OCI-LY1 (cell line): Measurements from ENCODE around the gene ZCCHC7.
A peak's percentile ranks its signal among the peaks of the same experiment; 100 is the strongest.
"Not testable (repeated sequence)": the region's sequence is repeated elsewhere in the genome, so short reads cannot be mapped to it uniquely, and the experiment has no call there.

Experiments
- H2AFZ ChIP-seq: fragments of 200-600 bp; sonication (generic), shearing (Covaris generic); 2 replicates; pipeline ENCODE4 v1.6.0; 2014; ENCODE audit warnings: antibody characterized with exemption, mild to moderate bottlenecking, low read length
- H3F3A ChIP-seq: fragments of 200-600 bp; sonication (generic), shearing (Covaris generic); 2 replicates; pipeline ENCODE4 v1.6.0; 2014; ENCODE audit warnings: mild to moderate bottlenecking, antibody characterized with exemption, low read length, moderate library complexity; ENCODE audit not compliant: insufficient read depth
- H3K27ac ChIP-seq: fragments of 200-600 bp; sonication (generic); 2 replicates; pipeline ENCODE4 v1.5.1; 2014; ENCODE audit warnings: low read length, mixed run types, mild to moderate bottlenecking, low read depth; ENCODE audit not compliant: poor library complexity, severe bottlenecking
- H3K27me3 ChIP-seq: fragments of 200-600 bp; sonication (generic); 2 replicates; pipeline ENCODE4 v1.6.0; 2014; ENCODE audit warnings: antibody characterized with exemption, mild to moderate bottlenecking, low read length, moderate library complexity; ENCODE audit not compliant: insufficient read depth
- H3K36me3 ChIP-seq: fragments of 200-600 bp; sonication (generic); 2 replicates; pipeline ENCODE4 v1.6.1; 2014; ENCODE audit warnings: mild to moderate bottlenecking, antibody characterized with exemption, low read length, moderate library complexity, mixed read lengths; ENCODE audit not compliant: insufficient read depth
- H3K4me1 ChIP-seq: fragments of 200-600 bp; sonication (generic); 2 replicates; pipeline ENCODE4 v1.5.1; 2014; ENCODE audit warnings: mild to moderate bottlenecking, low read length, moderate library complexity; ENCODE audit not compliant: insufficient read depth, severe bottlenecking
- H3K4me2 ChIP-seq: fragments of 200-600 bp; sonication (generic), shearing (Covaris generic); 2 replicates; pipeline ENCODE4 v1.6.1; 2014; ENCODE audit warnings: low read length
- H3K4me3 ChIP-seq: fragments of 200-600 bp; sonication (generic); 2 replicates; pipeline ENCODE4 v1.5.1; 2014; ENCODE audit warnings: low read length, low read depth, mild to moderate bottlenecking, mixed read lengths; ENCODE audit not compliant: poor library complexity, severe bottlenecking
- H3K79me2 ChIP-seq: fragments of 200-600 bp; shearing (Covaris generic); 2 replicates; pipeline ENCODE4 v1.6.1; 2016; ENCODE audit warnings: mixed run types, low read length, mixed read lengths; ENCODE audit not compliant: insufficient read depth
- H3K9ac ChIP-seq: fragments of 200-600 bp; sonication (generic), shearing (Covaris generic); 2 replicates; pipeline ENCODE4 v1.6.1; 2014; ENCODE audit warnings: mild to moderate bottlenecking, low read length, mixed read lengths
- H3K9me2 ChIP-seq: fragments of 200-600 bp; sonication (generic), shearing (Covaris generic); 2 replicates; pipeline ENCODE4 v1.6.1; 2014; ENCODE audit warnings: low read depth, mild to moderate bottlenecking, low read length, mixed read lengths
- H3K9me3 ChIP-seq: fragments of 200-600 bp; shearing (Covaris generic); 2 replicates; pipeline ENCODE4 v1.6.1; 2014; ENCODE audit warnings: low read length, mixed read lengths
- H4K20me1 ChIP-seq: fragments of 200-600 bp; sonication (generic), shearing (Covaris generic); 2 replicates; pipeline ENCODE4 v1.6.0; 2016; ENCODE audit warnings: mild to moderate bottlenecking, low read length; ENCODE audit not compliant: insufficient read depth
- CTCF ChIP-seq: fragments of 200-600 bp; sonication (generic), shearing (Covaris generic); IDR thresholded peaks from 2 replicates; pipeline ENCODE4 v1.5.1; 2017; ENCODE audit warnings: mild to moderate bottlenecking, antibody characterized with exemption, low read length, moderate library complexity, mixed read lengths
- EZH2 ChIP-seq: fragments of 200-600 bp; sonication (generic), shearing (Covaris generic); IDR thresholded peaks from 2 replicates; pipeline ENCODE4 v1.8.0; 2017; ENCODE audit warnings: borderline replicate concordance, mixed run types, mild to moderate bottlenecking, antibody characterized with exemption, low read length, moderate library complexity, mixed read lengths

ZCCHC7 gene

DNA sequence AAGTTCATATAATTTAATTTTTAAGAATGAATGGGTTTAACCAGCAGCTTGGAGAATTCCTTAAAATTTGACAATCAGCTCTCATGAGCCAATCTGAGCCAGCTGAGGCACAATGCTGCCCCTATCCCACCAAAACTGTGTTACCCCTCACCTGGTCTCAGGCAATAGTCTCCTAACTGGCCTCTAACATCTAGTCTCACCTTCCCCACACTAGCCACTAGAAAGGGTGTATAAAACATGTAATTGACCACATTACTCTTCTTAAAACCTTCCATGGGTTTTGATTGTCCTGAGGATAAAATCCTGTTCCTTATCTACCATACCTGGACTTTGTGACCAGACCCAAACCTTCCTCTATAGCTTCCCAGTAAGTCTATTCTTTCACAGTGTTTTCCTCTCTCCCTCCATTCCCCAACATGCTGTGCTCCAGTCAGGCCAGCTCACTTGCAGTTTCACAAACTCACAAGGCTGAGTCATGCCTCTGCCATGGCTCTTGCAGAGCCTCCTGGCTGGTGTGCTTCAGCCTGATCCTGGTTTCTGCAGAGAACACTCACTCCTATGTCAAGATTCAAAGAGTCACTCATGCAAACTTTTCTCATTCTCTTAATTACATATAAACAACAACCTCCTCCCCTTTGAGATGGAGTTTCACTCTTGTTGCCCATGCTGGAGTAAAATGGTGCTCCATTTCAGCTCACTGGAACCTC, 16.0 kb upstream of the ZCCHC7 start:
- no peak overlapping the region for H3K9ac ChIP-seq
- TF ChIP-seq EZH2 (no peak), CTCF (no peak)
- H3K4me2 ChIP-seq, result no peak overlapping the region
- H3K27ac ChIP-seq, result no peak overlapping the region
- H2AFZ ChIP-seq, result no peak overlapping the region
- peaks cover 4% of the 10 kb centered on the region; the same call in 1 of the 2 replicates for H3K36me3 ChIP-seq
- peaks cover 8% of the 10 kb centered on the region; the same call in 1 of the 2 replicates for H3K9me3 ChIP-seq
- peaks cover 35% of the 10 kb centered on the region for H3K4me1 ChIP-seq
- H3K27me3 ChIP-seq, result no peaks in the 10 kb centered on the region
- H3F3A ChIP-seq, result peaks cover 7% of the 10 kb centered on the region; the same call in 1 of the 2 replicates
- H3K79me2 ChIP-seq, result no peaks in the 10 kb centered on the region
- no peak overlapping the region for H3K4me3 ChIP-seq
- no peaks in the 10 kb centered on the region for H4K20me1 ChIP-seq
- H3K9me2 ChIP-seq, result no peaks in the 10 kb centered on the region

DNA sequence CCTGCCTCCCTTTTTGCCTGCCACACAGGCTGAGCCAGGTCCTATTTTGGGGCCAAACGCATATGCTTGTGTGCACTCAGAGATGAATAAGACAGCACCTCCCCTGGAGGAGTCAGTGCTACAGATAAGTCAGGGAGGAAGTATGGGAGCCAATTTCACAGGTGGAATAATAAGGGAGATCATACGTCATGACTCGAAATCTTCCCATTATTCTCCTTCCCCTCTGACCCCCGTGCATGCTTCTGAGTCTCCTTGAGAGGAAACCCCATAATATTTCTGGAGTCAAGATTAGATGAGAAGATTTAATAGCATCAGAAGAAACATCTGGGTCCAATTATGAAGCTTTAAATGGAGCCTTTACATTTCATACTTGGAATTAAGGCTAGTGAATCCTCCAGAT, 15.1 kb upstream of the ZCCHC7 start:
- TF ChIP-seq EZH2, result no peak
- TF ChIP-seq CTCF, result no peak
- H3K9me2 ChIP-seq, result no peaks in the 10 kb centered on the region
- peaks cover 9% of the 10 kb centered on the region; the same call in 1 of the 2 replicates for H3K9me3 ChIP-seq
- H3K27me3 ChIP-seq, result no peaks in the 10 kb centered on the region
- no peaks in the 10 kb centered on the region for H3F3A ChIP-seq
- H3K27ac ChIP-seq, result no peak overlapping the region
- H3K79me2 ChIP-seq, result no peaks in the 10 kb centered on the region
- H2AFZ ChIP-seq, result no peak overlapping the region
- no peak overlapping the region for H3K9ac ChIP-seq
- no peaks in the 10 kb centered on the region for H4K20me1 ChIP-seq
- H3K4me1 ChIP-seq, result peaks cover 28% of the 10 kb centered on the region
- peaks cover 4% of the 10 kb centered on the region; the same call in 1 of the 2 replicates for H3K36me3 ChIP-seq
- H3K4me2 ChIP-seq, result no peak overlapping the region
- H3K4me3 ChIP-seq, result no peak overlapping the region

DNA sequence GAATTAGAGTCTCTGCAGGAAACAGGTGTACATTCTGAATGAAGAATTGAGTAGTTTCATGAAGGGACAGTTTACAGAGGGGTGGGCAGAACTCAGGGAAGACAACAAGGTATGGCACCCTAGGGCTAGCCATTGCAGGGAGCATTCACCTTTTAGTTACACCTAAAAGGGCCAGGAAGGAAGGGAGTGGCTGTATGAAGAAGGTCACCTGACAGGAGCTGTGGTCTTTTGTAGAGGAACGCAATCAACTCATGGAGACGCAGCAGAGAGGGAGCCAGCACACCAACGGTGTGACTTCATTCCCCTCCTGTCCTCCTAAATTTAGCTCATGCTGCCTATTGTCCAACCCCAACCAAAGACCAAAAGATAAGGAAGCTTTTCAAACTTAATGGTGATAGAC, 12.7 kb upstream of the ZCCHC7 start:
- Histone ChIP-seq H3K27me3 (no peaks in the 10 kb centered on the region), H3K36me3 (peaks cover 4% of the 10 kb centered on the region; the same call in 1 of the 2 replicates), H3K4me1 (peaks cover 15% of the 10 kb centered on the region), H3K79me2 (no peaks in the 10 kb centered on the region), H3F3A (no peaks in the 10 kb centered on the region), H3K4me3 (no peak overlapping the region), H4K20me1 (no peaks in the 10 kb centered on the region), H3K9me2 (no peaks in the 10 kb centered on the region), H2AFZ (no peak overlapping the region), H3K4me2 (no peak overlapping the region), H3K9me3 (peaks cover 9% of the 10 kb centered on the region; the same call in 1 of the 2 replicates), H3K9ac (no peak overlapping the region; the same call in 1 of the 2 replicates), H3K27ac (peak overlapping the region; percentile 27)
- no peak for TF ChIP-seq EZH2
- no peak for TF ChIP-seq CTCF

- peak overlapping the region; percentile 79 for H3K27ac ChIP-seq
- H3K9me2 ChIP-seq, H3K4me2 ChIP-seq, H3K9ac ChIP-seq, H3K27me3 ChIP-seq, H3K79me2 ChIP-seq, H3K9me3 ChIP-seq, H2AFZ ChIP-seq, H3K4me3 ChIP-seq, H3F3A ChIP-seq, H4K20me1 ChIP-seq, H3K36me3 ChIP-seq: not testable (repeated sequence)
- peaks cover 50% of the 10 kb centered on the region for H3K4me1 ChIP-seq
These were observed 5.9 kb upstream of the ZCCHC7 start for GRCh38 chr9:37114442-37114841.
